ENCODE data around the gene CCNL1.

CCNL1 gene

GRCh38 chr3:157142315-157142714 is 17.6 kb downstream of the CCNL1 start:
- DNase-seq: no peak

GRCh38 chr3:157139938-157140534 is 19.9 kb downstream of the CCNL1 start:
- no peak for DNase-seq

DNA sequence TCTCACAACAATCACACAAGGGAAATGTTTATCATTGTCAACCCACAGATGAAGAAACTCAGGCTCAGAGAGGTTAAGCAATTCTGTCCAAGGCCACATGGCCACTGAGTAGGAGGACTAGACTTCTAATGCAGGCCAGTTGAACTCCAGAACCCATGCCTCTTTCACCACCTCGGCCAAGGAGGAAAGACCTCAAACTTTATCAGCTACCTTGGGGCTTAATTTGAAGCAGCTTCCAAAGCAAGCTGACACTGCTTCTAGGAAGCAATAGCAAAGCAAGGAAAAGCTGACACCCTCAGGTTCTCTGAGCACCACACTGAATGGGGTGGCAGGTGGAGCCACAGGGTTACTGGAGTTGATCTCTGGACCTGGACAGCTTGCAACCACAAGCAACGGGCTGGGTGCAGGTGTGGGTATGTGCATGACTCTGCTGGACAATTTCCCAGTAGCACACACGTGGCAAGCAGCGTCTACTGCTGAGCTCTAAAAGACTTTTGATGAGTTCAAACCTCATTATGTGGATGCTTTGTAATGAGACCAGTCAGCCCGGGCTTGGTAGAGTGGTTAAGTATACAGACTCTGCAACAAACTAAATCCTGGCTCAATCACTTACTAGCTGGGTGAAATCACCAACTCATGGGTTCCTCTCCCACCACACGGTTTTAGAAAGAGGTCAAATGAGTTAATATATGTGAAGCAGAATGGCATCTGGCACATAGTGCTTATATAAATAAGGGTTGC is 23.1 kb downstream of the CCNL1 start:
- no peak for DNase-seq

DNA sequence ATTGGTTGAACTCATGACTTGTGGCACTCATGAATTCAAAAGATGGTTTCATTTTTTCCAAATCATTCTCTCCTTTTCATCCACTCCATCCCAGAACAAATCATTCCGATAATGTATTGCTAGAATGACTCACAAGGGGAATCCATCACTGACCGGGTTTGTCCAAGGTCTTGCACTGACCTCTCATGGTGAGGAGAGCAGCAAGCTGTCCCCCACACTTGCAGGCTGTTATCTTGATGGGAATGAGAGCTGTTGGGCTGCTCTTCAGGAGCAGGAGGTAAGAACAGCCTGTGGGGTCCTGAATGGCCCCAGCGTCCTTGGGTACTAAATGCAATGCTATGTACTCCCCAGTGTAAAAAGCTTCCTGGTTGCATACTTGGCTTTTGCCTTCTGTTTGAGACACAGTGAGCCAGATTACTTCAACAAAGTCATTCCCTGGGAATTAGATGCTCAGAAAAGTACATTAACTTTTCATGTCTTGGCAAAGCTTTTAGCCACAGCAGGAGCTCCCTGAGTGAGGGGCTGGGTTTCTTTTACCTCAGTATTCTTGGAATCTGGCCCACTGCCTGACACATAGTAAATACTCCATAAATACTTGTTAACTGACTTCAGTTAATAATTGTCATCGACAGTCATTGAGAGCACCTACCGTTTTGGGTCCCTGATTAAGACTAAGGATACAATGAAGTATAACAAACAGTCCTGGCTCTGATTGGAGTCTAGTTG is 24.1 kb downstream of the CCNL1 start:
- no peak for DNase-seq

DNA sequence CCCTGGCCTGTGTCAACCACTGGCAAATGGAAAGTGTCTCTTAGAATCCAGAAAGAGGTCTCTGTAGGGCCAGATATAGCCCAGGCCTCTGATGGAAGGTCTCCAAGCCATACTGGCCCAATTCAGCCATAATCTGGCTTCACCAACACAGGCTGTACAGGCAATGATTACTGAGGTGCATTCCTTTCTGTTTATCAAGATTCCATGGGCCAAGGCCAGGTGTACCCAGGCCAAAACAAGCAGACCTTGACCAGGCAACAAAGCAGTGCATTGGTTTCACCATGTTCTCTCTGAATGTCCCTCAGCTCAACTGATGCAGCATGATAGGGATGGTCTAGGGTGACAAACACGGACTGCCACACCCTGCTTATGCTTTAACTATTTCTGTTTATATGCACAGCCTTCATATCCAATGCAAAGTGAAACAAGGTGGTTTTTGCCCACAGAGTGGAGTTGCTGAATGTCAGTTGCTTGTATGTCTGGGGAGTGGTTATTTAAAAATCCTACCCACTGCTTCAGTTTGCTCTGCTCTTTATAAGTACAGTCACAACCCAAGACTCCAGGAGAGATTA is 25.2 kb downstream of the CCNL1 start:
- DNase-seq: no peak

DNA sequence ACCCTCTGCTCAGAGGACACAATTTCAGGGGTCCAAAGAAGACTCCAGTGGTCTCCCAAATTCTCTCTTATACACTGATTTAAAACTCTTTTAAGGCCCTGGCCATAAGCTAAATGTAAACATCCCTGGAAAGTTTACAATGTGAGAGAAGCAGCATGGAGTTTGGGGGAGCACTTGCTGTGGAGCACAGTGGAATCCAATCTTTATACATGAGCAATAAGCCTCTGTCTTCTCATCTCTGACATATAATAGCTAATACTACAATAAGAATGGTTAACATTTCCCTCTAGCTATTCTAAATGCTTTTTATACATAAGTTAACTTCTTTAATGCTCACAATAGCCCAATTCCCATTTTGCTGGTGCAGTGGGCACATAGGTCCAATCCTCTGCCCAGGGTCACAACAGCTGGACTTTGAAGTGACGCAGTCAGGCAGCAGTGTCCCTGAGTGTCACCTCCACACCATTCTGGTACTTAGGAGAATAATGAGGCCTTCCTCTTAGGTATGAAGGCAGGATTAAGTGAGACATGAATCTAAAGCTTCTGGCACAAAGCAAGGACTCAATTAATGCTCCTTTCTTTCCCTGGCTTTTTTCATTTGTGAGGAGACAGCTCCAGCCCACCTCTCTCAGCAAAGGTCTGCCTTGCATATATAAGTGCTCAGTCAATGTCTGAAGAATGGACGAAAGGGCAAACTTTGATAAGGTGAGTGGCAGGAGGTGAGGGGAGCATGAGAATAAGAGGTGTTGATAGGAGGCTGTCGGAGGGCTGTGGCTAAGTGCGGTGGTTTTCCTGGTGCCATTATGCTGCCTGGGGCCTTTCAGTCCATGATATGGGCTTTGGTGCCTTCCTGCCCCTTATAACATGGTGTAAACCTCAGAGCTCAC is 26.3 kb downstream of the CCNL1 start:
- no peak for DNase-seq

DNA sequence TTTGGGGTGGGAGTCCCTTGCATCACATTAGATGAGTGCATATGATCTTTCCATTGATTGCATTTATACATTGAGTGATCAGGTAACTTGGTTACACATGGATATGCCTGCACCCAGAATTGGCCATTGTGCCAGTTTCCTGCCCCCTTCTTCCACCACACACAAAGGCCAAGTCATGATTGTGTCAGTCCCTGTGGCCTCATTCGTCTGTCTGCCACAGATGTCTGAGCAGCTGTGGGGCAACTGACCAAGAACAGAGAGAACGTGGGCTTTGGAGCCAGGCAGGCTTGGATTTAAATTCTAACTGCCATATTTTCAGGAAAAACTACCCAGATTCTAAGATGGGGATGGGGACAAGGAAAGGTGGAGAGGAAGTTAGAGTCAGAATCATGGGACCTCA is 27.0 kb downstream of the CCNL1 start:
- DNase-seq: no peak

DNA sequence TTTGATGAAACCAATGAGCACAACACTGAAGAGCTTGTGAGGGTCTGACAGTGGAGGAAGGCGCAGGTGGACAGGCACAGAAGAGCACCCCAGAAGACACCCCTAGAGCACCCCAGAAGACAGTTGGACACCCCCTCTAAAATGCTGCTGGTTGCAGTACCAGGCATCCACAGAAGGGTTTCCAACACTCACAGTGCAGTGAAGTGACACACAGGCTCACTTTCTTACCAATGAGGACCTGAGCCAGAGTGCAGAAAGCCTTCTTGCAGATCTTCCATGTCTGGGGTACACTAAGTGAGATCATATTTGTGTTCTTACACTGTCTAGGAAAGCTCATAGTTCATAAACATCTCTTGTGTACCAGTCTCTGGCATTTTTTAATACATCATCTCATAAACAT is 27.6 kb downstream of the CCNL1 start:
- DNase-seq: no peak

- no peak for DNase-seq
Measured at GRCh38 chr3:157131861-157132260, 28.1 kb downstream of the CCNL1 start.

DNA sequence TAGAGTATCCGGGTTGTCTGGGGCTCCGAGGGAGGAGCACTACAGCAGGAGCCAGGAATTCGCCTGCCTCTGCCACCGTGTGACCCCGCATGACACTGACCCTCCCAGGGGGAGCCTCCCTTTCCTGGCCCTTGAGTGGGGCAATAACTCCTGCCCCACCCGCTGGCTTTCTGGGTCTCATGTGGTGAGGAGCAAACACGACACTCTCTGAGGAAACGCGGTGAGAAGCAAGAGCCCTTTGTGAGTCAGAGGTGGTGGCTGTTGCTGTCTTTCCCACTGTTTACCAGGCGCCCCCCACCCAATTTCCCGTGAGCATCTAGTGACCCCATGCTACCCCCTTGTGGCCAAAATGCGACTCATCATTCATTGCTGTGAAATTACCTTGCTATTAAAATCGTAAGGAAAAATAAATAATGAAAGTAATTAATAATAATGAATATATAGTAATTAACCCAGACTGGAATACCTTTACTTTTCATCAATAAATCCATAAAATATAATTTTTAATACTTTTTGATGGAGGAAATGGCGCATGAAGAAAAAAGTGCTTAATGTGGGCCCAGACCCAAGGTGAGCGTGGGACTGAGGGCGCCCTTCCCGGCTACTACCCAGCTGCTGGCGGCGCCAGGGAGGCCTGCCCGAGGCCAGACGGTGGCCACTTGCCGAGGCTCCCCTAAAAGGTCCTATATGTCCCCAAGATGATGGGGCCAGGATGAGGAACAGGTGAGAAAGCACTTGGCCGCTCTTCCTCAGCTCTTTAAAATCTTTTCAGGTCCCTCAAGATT is 29.3 kb downstream of the CCNL1 start:
- no peak for DNase-seq

- no peak for DNase-seq
Measured at GRCh38 chr3:157129803-157130466, 30.0 kb downstream of the CCNL1 start.

- no peak for DNase-seq
Measured at GRCh38 chr3:157128771-157129681, 30.9 kb downstream of the CCNL1 start.

GRCh38 chr3:157127831-157128767 is 31.8 kb downstream of the CCNL1 start:
- no peak for DNase-seq

DNA sequence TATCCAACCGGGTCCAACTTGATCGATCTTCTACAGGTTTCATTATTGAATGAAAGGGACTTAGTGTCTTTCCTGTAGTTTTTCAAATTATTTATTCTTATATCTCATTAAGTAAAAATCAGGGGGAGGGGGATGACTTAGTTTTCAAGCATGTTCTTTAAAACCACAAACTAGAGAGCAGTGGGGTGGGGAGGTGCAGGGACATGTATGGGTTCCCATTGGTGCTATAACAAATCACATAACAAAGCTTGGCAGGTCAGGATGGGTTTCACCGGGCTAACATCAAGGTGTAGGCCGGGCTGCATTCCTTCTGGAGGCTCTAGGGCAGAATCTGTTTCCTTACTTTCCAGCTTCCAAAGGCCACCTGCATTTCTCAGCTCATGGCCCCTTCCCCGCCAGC is 32.7 kb downstream of the CCNL1 start:
- no peak for DNase-seq

DNA sequence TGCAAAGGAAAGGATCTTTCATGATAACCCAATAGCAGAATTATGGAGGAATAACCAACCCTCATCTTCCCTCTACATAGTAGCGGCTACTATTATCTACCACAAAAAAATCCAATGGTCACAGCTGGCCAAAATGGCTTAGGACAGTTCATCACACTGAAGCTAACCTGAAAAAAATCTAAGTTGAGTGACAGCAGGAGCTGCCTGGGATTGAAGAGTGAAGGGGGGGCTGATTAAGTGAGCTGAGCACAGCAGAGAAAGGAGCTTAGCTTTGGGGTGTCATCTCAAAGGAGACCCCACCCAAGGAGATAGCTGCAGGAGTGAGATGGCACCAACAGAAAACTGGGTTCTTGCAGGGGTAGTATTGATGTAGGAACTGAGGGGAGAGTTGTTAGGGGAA is 33.6 kb downstream of the CCNL1 start:
- no peak for DNase-seq

DNA sequence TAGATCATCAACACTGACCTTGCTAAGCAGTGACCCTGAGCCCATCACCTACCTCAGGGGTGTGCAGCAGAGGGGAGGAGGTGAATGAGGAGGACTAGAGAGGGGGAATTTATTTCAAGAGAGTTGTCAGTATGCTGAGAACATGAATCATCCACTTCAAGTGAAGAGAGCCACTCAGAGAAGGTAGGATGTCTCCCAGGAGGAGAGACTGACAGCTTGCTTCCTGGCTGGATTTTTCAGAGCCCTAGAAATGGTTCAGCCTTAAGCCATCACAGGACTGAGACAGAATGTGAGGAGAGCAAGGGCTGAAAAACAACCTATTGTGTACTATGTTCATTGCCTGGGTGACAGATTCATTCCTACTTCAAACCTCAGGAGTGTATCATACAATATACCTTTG is 34.8 kb downstream of the CCNL1 start:
- no peak for DNase-seq

- DNase-seq: no peak
Measured at GRCh38 chr3:157123621-157124020, 36.3 kb downstream of the CCNL1 start.

DNA sequence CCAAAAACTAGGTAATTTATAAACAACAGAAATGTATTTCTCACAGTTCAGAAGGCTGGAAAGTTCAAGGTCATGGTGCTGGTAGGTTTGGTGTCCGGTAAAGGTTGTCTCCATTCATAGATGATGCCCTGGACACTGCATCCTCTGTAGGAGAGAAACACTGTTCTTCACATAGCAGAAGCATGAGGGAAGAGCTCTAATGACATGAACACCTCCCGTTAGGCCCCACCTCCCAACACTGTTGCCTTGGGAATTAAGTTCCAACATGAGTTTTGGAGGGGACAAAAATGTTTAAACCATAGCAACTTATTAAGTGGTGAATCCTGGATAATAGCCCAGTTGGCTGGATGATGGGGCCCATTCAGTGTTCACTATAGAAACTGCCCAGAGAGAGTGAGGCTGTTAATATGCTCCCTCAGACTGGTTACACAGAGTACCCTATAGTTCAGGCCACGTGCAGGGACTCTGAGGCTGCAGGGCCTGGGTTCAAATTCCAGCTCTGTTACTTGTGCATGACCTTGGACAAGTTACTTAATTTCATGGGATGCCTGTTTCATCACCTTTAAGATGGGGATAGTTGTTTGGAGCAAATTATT is 37.0 kb downstream of the CCNL1 start:
- DNase-seq: no peak

GRCh38 chr3:157122116-157122515 is 37.8 kb downstream of the CCNL1 start:
- no peak for DNase-seq
